Measurements from ENCODE around the gene P4HB.

P4HB gene

DNA sequence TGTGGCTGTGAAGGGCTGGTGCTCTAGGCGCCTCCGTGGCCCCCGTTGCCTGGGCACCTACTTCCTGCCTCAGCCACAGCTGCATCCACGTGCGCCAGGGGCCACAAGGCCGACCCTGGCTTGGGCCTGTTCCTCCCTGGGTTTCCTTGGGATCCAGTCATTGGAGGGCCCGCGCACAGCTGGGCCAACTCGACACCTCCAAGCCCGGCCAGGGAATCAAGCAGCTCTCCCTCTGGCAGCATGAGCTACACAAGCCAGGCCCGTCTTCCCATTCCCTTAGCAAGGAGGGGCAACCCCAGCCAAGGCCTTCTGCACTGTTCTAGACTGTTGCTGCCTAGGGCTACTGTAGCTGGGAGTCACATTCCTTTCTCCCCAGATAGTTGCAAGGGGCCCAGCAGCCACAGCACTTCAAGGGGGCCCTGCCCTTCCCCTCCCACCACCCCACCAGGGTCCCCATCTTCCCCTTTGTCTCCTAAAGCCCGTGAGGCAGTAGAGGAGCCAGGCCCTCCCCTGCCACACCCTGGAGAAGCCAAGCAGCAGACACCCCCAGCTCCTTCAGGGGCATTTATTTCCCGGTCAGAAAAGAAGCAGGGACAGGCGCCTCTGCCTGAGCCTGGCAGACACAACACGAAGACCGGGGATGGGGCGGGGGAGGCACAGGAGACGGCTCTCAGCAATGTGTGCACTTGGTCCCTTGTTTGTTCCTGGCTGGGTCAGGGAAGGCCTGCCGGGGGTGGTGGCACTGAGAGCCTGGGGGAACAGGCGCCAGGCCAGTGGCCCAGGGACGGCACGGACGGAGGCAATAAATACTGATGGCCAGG lies 7.0 kb upstream of the P4HB start:
- FAIRE-seq: no peak

DNA sequence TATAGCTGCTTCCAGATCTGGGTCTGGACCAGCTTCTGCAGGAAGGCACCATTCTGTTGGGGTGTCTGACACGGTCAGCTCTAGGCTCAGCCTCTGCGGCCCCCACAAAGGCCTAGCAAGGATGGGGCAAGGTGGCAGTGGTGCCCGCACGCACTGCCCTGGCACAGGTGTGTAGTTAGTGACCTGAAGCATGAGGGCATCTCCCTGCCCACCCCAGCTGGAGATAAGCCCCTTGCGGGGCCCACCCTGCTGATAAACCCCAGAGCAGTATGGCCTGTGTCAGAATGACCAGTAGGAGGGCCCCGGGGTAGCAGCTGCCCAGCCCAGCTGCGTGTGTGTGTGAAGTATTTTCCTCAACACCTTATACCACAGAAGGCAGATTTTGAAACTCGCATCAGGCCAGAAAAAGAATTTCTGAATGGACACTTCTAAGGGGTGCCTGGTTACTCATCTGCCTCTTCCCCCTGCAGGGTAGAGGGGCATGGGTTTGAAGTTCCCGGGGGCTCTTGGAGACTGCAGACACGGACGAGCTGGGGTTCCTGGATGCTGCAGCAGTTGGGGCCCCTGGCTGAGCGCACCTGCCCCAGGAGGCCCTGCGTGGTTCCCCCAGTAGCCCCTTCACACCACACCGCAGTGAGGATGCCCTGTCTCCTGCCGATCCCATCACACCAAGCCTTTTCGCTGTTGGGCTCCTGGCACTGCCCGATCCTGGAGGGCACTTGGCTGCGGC lies 6.3 kb upstream of the P4HB start:
- no peak for FAIRE-seq

DNA sequence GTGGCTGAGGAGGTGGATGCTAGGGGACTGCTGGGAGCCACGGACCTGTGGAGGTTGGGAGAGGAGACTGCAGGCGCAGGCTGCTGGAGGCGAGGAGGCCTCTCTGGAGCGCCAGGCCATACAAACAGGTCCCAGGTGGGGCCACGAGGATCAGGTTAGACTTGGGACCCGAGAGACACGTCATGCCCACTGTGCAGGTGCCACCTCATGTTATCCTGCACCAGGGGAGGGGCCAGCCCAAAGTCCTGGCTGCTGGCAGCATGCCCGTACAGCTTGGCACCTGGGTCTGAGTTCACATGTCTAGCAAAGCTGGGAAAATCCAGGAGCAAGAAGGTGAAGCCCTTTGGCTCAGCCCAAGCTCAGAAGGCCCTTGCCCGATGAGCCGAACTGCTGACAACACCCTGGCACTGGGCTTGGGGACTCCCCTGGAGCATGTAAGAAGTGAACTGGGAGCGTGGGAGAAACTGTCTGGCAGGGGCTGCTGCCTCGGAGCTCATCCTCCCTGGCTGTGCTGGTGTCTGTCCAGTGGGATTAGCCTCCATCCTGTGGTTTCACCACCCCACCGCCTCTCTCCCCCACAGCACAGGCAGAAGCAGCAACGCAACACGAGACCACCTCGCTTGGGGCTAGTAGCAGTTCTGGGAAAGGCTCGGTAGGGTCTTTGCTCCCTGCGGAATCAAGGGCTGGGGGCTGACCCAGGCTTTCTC lies 5.6 kb upstream of the P4HB start:
- FAIRE-seq: no peak

DNA sequence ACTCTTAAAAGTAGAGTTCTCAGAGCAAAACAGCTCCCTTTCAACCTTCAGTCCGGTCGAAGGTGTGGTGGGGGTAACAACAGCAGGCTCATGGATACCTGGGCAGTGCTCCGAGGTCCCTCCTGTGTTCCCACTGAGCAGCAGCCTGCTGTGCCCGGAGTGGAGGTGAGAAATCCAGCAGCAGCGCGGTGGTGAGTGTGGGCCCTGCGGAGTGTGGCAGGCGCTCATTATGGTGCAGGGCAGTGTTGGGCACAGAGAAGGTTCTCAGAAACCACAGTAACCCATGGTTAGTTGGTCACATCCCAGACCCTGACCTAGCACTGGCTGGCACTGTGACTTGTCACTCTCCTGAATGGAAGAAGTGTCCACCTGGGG lies 5.0 kb upstream of the P4HB start:
- FAIRE-seq: no peak

DNA sequence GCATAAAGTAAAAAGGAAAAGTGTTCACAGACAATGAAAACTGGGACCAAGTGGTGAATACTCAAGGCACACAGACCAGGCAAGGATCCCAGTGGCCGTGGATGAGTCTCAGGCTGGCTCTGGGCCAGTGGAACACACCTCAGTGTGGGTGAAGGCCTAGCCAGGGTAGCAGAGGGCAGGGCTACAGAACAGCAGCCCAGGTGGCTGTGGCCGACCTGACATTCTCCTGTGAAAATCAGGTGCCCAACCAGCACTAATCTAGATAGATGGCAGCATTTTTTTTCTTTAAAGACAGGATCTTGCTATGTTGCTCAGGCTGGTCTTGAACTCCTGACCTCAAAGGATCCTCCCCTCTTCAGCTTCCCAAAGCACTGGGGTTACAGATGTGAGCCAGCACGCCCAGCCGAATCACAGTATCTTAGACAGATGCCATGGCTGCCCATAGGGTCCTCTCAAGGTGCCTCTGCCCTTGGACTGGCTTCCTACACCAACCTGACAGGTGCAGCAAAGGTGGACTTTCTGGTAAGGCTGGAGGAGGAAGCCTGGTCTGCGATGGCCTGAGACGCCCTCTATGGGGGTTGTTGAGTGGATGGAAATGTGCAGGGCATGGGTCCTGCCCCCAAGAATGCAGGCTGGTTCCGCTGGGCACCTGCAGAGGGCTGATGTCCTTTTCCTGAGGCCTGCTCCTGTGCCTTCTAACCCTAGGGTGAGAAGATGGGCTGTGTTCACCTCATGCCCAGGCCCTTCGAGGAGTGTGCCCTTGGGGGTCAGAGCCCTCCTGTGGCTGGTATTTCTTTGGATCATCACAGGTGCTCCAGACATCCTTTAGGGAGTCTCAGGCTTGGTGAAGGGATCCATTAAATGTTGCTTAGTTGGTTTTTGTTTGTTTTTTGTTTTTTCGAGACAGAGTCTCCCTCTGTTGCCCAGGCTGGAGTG lies 3.8 kb upstream of the P4HB start:
- no peak for FAIRE-seq

DNA sequence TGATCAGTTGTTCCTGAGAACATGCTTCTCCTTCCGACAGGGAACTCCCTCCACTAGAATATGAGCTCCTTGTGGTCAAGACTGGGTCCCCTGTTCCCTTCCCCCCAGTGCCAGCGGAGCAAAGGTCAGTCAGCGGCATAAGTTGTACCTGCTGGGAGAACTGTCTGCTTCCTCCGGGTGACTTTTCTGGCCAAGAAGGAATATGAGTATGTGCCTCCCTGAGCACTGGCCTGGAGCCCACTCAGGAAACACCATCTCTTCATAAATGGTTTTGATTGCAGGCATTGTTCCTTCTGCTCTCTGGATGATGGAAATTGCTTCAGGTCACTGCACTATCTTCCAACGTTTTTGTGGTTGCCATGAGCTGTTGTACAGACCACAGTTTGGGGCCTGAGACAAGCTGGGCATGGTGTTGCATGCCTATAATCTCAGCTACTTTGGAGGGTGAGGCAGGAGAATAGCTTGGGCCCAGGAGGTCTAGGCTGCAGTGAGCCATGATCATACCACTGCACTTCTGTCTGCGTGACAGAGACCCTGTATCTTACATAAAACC lies 2.9 kb upstream of the P4HB start:
- FAIRE-seq: no peak

DNA sequence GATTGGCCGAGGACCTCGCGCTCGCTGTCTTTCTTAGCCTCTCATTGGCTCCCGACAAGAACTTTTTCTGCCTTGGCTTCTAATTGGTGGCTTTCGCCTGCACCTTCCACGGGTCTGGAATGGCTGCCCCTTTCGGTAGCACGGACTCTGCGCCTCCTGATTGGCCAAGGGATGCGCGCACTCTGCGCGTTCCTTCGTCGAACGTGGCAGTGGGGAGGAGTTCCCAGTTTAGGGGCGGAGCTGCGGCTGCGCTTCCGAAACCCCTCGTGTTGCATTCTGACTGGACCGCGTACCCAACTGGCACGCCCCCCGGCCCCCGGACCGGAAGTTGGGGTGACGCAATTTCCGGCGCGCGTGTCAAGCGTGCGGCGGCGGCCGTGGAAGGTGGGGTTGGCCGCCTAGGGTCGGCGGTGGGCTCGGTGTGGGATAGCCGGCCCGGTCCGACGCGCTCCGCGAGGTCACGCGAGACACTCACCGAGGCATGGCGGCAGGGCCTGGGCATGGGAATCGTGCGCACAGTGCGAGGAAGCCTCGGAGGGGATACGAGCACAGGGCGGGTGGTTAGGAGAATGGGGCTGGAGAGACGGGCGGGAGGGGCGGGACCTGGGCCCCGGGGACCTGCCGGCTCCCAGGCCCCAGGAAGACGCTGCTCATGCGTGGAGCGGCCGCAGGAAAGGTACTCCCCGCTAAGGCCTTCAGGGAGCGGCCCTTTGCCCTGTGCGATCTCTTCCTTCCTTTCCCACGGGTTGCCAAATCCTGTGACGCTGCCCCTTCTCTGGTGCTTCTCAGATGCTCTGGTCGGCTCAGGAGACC lies 627 bp upstream of the P4HB start:
- peak; percentile 99 for FAIRE-seq

DNA sequence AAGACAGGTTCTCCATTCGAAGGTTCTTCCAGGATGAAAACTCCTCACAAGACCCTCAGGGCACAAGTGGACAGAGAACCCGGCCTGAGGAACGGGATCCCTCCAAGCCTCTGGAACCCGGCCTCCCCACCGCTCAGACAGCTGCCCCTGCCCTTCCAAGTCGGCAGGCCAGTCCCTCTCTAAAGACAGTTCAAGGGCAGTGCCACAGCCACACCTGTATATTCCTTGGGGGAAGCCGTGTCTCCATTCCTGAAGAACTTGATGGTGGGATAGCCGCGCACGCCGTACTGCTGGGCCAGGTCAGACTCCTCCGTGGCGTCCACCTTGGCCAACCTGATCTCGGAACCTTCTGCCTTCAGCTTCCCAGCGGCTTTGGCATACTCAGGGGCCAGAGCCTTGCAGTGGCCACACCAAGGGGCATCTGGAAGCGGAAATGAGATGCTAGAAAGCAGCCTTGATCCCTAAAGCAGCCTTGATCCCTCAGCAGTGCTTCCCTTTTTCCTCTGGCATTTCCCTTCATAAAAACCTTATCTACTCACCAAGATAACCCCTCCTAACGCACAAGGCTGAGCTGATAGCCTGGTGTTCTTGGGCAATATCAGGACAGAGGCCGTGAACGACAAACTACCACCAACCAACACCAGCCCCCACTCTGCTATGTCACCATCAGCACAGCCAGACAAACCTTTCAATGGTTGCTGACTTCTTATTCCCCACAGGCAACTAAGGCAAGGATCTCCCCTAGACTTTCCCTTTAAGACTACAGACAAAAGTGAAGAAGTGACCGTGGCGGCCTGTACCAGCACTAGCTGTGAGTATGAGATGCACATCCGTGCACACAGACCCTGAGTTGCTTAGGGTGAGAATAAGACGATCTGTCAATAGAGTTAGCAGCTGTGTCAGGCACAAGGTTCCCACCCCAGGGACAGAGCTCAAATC lies 1.1 kb downstream of the P4HB start:
- no peak for FAIRE-seq

DNA sequence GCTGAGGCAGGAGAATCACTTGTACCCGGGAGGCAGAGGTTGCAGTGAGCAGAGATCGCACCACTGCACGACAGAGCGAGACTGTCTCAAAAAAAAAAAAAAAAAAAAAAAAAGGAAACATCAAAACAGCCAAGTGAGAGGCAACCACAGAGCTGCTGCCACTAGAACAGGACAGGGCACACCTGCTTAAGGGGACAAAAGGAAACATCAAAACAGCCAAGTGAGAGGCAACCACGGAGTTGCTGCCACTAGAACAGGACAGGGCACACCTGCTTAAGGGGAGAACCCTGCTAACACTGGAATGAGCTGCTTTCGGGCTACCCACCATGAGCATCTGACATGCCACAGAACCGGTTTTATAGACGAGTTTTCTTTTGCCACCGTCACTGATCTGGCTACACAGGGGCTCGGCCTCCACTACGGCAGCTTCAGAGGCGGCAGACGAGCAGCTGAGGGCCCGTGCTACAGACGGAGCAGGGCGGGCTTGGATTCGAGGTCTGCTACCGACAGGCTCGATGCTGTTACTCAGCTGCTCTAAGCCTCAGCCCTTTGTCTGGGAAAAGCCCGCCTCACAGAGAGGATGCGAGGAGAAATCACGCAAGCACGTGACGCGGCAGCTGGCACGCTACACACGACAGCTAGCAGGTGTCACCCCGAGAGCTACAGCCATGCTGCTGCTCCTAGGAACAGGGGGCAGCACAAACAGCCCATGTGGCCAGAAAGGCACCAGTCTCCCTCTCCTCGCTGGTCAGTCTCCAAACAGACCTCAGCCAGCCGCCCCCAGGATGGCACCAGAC lies 2.0 kb downstream of the P4HB start:
- FAIRE-seq: no peak

DNA sequence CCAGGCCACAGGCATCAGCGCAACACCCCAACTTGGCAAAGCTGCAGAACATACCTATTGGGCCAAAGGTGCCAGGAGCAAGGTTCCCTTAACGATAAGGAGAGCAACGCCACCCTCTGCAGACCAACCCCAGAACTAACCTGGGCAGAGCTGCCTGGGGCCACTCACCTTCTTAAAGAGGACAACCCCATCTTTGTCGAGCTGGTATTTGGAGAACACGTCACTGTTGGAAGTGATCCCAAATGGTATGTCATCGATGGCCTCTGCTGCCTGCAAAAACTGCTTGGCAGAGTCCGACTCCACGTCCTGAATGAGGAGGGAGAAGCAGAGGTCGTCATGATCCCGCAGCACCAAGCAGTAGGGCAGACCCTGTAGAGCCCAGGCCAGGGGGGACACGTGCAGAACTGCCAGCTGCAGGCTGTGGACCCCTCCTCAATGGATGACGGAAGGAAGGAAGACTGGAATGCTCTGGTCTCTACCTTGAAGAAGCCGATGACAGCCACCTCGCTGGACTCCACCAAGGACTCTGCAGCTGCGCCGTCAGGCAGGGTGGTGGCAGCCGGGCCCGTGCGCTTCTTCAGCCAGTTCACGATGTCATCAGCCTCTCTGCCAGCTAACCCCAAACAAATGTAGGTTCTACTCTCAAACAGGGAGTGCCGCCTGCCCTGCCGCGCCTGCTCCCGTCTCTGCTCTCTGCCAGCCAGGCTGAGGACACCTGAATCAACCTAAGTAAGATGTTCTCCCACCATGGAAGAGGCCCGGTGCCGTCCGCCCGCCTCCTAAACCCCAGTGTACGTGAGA lies 5.2 kb downstream of the P4HB start:
- no peak for FAIRE-seq

DNA sequence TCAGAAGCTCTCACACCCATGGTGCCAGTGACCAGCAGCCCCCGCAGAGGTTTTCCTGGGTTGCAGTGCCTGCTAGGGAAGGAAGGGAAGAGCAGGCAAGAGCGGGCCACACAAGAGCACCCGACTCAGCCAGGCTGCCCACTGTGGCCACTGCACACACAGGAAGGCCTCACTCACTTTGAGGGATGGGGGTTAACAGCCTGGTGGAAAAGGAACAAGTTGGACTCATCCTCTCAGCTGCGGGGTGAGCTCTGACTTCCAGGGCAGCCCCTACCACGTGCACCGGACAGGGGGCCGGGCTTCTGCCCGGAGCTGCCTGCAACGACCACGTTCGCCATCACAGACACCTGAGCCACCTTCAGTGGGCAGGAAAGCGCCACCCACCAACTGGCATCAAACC lies 8.1 kb downstream of the P4HB start:
- FAIRE-seq: no peak

DNA sequence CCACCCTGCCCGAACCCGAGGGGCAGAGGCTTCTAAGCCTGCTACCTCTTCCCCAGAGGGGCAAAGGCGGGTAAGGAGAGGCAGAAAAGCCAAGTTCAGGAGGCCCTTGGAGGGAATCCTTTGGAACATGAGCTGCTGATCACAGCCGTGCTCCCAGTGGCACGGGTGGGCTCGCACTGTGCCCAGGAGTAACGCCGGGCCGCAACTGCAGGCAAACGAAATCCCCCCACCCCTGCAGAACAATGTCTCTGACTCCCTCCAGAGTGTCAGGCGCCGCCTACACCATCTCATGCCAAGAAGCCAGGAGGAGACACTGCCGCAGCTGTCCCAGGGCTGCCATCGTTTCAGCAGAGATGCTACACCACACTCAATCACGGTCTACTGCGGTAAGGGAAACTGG lies 8.9 kb downstream of the P4HB start:
- no peak for FAIRE-seq

DNA sequence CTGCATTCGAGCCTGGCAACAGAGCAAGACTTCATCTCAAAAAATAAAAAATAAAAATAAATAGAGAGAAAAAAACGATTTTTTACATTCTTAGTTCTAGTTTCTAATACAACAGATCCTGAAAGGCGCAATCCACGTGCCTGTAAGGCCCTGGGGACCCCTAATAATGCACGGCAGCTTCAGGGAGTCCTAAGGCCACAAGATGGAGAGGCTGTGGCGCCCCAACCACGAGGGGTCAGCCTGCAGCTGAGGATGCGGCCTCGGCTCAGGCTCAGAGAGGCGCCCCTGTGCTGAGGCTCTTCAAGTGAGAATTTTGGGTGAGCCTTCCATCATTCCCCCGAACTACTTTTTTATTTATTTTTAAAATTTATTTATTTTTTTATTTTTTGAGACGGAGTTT lies 10.9 kb downstream of the P4HB start:
- FAIRE-seq: no peak

DNA sequence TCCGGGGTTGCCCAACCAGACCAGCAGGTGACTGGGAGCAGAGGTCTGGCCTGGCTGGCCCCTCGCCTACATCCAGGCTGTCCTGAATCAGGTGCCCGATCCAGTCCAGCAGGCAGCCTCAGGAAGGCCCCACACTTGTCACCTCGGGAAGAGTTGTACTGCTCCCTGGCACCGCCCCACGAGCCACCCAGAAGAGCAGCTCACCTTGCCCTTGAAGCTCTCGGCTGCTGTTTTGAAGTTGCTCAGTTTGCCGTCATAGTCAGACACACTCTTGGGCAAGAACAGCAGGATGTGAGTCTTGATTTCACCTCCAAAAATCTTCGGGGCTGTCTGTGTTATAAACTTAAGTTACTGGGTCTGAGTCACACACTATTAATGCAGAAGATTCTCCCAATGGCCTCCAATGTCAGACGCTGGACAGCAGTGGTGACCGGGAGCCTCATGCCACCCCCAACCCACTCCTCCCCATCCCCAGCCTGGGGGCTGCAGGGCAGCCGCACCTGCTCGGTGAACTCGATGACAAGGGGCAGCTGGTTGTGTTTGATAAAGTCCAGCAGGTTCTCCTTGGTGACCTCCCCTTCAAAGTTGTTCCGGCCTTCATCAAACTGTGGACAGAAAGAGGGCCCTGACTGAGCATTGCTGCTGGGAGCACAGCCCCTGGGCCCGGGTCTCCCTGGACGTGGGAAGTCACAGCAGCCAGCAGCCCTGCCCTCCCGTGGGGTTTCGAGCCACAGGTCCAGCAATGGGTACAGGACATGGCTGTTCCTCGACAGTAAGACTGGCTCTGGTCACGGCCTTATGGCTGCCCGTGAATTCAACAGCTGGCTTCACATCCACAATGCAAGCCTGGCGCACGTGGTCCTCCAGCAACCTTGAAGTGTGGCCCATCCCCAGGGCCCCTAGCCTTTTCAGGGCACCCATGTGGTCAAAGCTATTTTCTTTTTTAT lies 13.3 kb downstream of the P4HB start:
- FAIRE-seq: no peak

DNA sequence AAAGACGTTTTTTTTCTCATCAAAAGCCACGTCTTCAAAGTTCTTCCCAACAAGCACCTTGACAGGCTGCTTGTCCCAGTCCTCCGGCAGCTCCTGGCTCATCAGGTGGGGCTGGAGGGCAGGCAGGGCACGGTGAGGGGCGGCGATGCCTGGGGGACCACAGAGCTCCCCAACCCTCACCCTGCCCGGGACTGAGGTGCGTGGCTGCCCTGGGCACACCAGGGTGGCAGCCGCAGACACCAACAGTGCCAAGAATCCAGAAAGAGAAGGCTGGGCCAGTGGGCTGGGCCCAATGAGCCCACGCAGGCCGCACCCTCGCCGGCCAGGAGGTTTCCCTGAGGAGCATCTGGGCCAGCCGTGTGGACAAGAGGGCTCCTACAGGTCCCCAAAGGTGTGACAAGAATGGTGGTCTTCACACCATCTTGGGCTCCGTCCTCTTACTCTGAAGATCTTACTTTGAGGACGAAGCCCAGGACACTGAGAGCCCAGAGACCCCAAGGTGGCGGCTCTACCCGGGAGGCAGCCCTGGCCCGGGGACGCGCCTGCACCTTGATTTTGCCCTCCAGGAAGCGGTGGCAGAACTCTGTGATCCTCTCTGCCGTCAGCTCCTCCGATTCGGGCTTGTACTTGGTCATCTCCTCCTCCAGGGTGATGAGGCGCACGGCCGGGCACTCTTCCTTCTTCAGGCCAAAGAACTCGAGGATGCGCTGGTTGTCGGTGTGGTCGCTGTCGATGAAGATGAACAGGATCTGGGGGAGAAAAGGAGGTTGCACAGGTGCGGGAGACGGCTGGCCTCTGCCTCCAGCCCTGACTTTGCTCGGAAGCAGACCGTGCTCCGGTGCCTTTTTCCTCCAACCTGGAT lies 14.2 kb downstream of the P4HB start:
- no peak for FAIRE-seq

DNA sequence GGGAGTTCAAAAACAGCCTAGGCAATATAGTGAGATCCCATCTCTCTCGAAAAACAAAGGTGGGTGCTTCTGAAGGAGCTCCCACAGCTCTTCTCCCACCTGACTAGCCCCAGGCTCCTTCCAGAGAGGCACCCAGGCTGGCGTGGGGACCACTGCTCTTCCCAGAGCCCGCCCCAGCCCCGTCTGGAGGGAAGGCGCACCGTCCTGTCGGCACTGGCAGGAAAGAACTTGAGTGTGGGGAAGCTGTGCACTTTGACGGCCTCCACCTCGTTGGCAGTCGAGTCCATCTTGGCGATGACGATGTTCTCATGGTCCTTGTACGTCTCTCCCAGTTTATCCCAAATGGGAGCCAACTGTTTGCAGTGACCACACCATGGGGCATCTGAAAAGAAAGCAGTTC lies 15.0 kb downstream of the P4HB start:
- FAIRE-seq: no peak

Measured in endometrium (tissue), 2 donors.